Suprapubic skin (tissue), 4 donors: ENCODE data around the gene FLRT2.

Experiments used
- POLR2A ChIP-seq, 2 donors: fragments of 450-650 bp; IDR thresholded peaks; one replicate each; pipeline ENCODE4 v1.6.1; 2017; ENCODE audit warnings: antibody characterized with exemption in 2 of 2, mild to moderate bottlenecking in 2 of 2, moderate library complexity in 2 of 2
- POLR2AphosphoS5 ChIP-seq, 3 donors: sonication (generic); formaldehyde crosslinking; IDR thresholded peaks; one replicate each; pipeline ENCODE4 v1.6.1; 2017; ENCODE audit warnings: antibody characterized with exemption in 3 of 3
- TF ChIP-seq, protein P1 (sequence below), 2 donors: fragments of 200-600 bp in 1 of 2; fragments of 450-650 bp in 1 of 2; sonication (generic) in 1 of 2; IDR thresholded peaks; one replicate each; pipeline ENCODE4 v1.5.1; 2016 to 2019; ENCODE audit warnings: antibody characterized with exemption in 2 of 2, mild to moderate bottlenecking in 1 of 2, moderate library complexity in 1 of 2

- TF ChIP-seq, protein P1, sequence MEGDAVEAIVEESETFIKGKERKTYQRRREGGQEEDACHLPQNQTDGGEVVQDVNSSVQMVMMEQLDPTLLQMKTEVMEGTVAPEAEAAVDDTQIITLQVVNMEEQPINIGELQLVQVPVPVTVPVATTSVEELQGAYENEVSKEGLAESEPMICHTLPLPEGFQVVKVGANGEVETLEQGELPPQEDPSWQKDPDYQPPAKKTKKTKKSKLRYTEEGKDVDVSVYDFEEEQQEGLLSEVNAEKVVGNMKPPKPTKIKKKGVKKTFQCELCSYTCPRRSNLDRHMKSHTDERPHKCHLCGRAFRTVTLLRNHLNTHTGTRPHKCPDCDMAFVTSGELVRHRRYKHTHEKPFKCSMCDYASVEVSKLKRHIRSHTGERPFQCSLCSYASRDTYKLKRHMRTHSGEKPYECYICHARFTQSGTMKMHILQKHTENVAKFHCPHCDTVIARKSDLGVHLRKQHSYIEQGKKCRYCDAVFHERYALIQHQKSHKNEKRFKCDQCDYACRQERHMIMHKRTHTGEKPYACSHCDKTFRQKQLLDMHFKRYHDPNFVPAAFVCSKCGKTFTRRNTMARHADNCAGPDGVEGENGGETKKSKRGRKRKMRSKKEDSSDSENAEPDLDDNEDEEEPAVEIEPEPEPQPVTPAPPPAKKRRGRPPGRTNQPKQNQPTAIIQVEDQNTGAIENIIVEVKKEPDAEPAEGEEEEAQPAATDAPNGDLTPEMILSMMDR (IDR thresholded peaks at IDR 0.05), result no peak
- TF ChIP-seq POLR2A (IDR thresholded peaks at IDR 0.05), result no peak
- no peak for TF ChIP-seq POLR2AphosphoS5 (IDR thresholded peaks at IDR 0.05)
Measured at GRCh38 chr14:85590784-85591183, 60.8 kb downstream of the FLRT2 start.
